Ishikawa (cell line): Measurements from ENCODE around the gene LRRC14B.

Experiments
- CEBPB ChIP-seq: IDR thresholded peaks from 2 replicates; pipeline ENCODE4 v1.6.1; 2012
- CREB1 ChIP-seq: IDR thresholded peaks from 2 replicates; pipeline ENCODE4 v1.6.1; 2012; ENCODE audit warnings: low read depth
- EGR1 ChIP-seq: IDR thresholded peaks from 2 replicates; pipeline ENCODE4 v1.6.1; 2012
- FOXM1 ChIP-seq: IDR thresholded peaks from 2 replicates; pipeline ENCODE4 v1.6.1; 2012; ENCODE audit warnings: low read depth, borderline replicate concordance
- NFIC ChIP-seq: IDR thresholded peaks from 2 replicates; pipeline ENCODE4 v1.6.1; 2012
- TAF1 ChIP-seq: IDR thresholded peaks from 2 replicates; pipeline ENCODE4 v1.6.1; 2012; ENCODE audit warnings: low read depth, mild to moderate bottlenecking
- TEAD4 ChIP-seq: IDR thresholded peaks from 2 replicates; pipeline ENCODE4 v1.6.1; 2012
- YY1 ChIP-seq: IDR thresholded peaks from 2 replicates; pipeline ENCODE4 v1.6.1; 2012; ENCODE audit warnings: low read depth
- TF ChIP-seq, protein P1 (sequence below): IDR thresholded peaks from 2 replicates; pipeline ENCODE4 v1.6.1; 2012

LRRC14B gene

DNA sequence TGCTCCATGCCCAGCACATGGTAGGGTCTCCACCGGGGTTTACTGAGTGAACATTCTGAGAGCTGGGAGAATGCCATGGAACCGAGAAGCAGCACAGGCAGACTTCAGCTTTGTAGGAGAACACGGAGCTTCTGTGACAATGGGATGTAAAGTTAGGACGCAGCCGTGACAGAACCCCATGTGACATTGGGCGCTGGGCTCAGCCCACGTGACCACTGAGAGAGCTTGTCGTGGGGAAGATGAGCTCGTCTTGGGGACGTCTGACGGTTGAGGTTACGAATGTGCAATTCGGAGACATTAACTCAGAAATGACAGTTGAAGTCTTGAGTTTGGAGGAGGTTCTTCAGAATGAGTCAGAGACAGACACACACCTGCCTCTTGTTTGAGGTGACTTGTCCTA lies 40.4 kb downstream of the LRRC14B start:
- TF ChIP-seq TEAD4 (no peak), YY1 (no peak), EGR1 (no peak), CEBPB (no peak), NFIC (no peak), FOXM1 (no peak), TAF1 (no peak)

DNA sequence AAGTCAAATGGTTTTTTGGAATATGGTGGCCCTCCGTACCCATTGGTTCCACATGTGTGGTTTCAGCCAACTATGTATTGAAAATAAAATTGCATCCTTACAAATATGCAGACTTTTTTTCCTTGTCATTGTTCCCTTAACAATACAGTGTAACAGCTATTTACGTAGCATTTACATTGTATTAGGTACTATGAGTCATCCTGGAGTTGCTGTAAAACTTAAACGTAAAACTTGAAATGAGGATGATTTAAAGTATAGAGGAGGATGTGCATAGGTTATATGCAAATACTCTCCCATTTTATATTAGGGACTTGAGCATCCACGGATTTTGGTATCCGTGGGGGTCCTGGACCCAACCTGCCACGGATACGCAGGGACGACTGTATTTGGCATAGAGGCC lies 43.2 kb downstream of the LRRC14B start:
- TF ChIP-seq, protein P1, sequence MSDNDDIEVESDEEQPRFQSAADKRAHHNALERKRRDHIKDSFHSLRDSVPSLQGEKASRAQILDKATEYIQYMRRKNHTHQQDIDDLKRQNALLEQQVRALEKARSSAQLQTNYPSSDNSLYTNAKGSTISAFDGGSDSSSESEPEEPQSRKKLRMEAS, result no peak
- no peak for TF ChIP-seq CEBPB
- TF ChIP-seq YY1, result no peak
- TF ChIP-seq CREB1, result no peak
